Liver (tissue), 9 donors: ENCODE measurements around the gene AGMAT. TPM values are rescaled to one million over a fixed set of nuclear protein-coding genes. Genes with fewer than 3 reads are reported as not detected.

Experiments
- DNase-seq: peaks from one replicate; pipeline ENCODE4 v3.0.0-alpha.2; 2017; ENCODE audit warnings: low spot score
- H3K27ac ChIP-seq, 2 donors: one replicate each; pipeline ENCODE4 v1.7.0; 2013; ENCODE audit warnings: inconsistent platforms in 2 of 2, low read length in 2 of 2, control low read depth in 1 of 2, low read depth in 1 of 2, mild to moderate bottlenecking in 1 of 2
- H3K27me3 ChIP-seq, 4 donors: one replicate each; pipeline versions ENCODE4 v1.6.1 to v1.7.0; 2013; ENCODE audit warnings: low read length in 3 of 4, inconsistent platforms in 1 of 4, mild to moderate bottlenecking in 1 of 4, moderate library complexity in 1 of 4; ENCODE audit not compliant: control insufficient read depth in 4 of 4, insufficient read depth in 4 of 4
- H3K36me3 ChIP-seq, 4 donors: one replicate each; pipeline versions ENCODE4 v1.6.1 to v1.7.0; 2013; ENCODE audit warnings: low read length in 3 of 4, mild to moderate bottlenecking in 3 of 4, low read depth in 1 of 4, moderate library complexity in 1 of 4; ENCODE audit not compliant: control insufficient read depth in 4 of 4, insufficient read depth in 3 of 4
- H3K4me1 ChIP-seq, 4 donors: one replicate each; pipeline versions ENCODE4 v1.6.1 to v1.7.0; 2013; ENCODE audit warnings: low read length in 3 of 4, mild to moderate bottlenecking in 3 of 4, moderate library complexity in 1 of 4; ENCODE audit not compliant: control insufficient read depth in 4 of 4, insufficient read depth in 4 of 4
- H3K4me3 ChIP-seq, 3 donors: one replicate each; pipeline versions ENCODE4 v1.6.1 to v1.7.0; 2013; ENCODE audit warnings: low read length in 3 of 3, control low read depth in 1 of 3, low read depth in 1 of 3, mild to moderate bottlenecking in 1 of 3
- H3K9ac ChIP-seq, 2 donors: one replicate each; pipeline ENCODE4 v1.7.0; 2013; ENCODE audit warnings: low read length in 2 of 2, mild to moderate bottlenecking in 2 of 2, moderate library complexity in 2 of 2, control low read depth in 1 of 2, low read depth in 1 of 2
- H3K9me3 ChIP-seq, 4 donors: one replicate each; pipeline versions ENCODE4 v1.6.1 to v1.7.0; 2013; ENCODE audit warnings: low read length in 3 of 4; ENCODE audit not compliant: control insufficient read depth in 4 of 4
- ATF3 ChIP-seq: IDR thresholded peaks from 2 replicates; pipeline ENCODE4 v1.6.1; 2016; ENCODE audit warnings: antibody characterized with exemption
- CTCF ChIP-seq: fragments of 150-350 bp; IDR thresholded peaks from 2 replicates; pipeline ENCODE4 v1.5.1; 2017; ENCODE audit warnings: improper control_type of control experiment, low read depth, low read length; ENCODE audit not compliant: missing input control
- GABPA ChIP-seq, 2 donors: IDR thresholded peaks in 1 of 2; conservative IDR thresholded peaks in 1 of 2; 2 replicates each; pipeline ENCODE4 v1.6.1; 2016; ENCODE audit warnings: antibody characterized with exemption in 2 of 2, mild to moderate bottlenecking in 1 of 2, moderate library complexity in 1 of 2
- HNF4G ChIP-seq: IDR thresholded peaks from 2 replicates; pipeline ENCODE4 v1.6.1; 2016; ENCODE audit warnings: antibody characterized with exemption
- JUND ChIP-seq, 2 donors: IDR thresholded peaks; 2 replicates each; pipeline ENCODE4 v1.6.1; 2016; ENCODE audit warnings: antibody characterized with exemption in 2 of 2
- MAX ChIP-seq: IDR thresholded peaks from 2 replicates; pipeline ENCODE4 v1.6.1; 2016; ENCODE audit warnings: antibody characterized with exemption
- NR2F2 ChIP-seq: IDR thresholded peaks from 2 replicates; pipeline ENCODE4 v1.6.1; 2016; ENCODE audit warnings: antibody characterized with exemption
- RXRA ChIP-seq, 2 donors: IDR thresholded peaks; 2 replicates each; pipeline ENCODE4 v1.6.1; 2017 to 2018; ENCODE audit warnings: antibody characterized with exemption in 2 of 2, mild to moderate bottlenecking in 1 of 2
- SP1 ChIP-seq: IDR thresholded peaks from 2 replicates; pipeline ENCODE4 v1.6.1; 2018; ENCODE audit warnings: antibody characterized with exemption, mild to moderate bottlenecking
- TAF1 ChIP-seq: conservative IDR thresholded peaks from 2 replicates; pipeline ENCODE4 v1.6.1; 2016; ENCODE audit warnings: antibody characterized with exemption, mild to moderate bottlenecking
- YY1 ChIP-seq: IDR thresholded peaks from 2 replicates; pipeline ENCODE4 v1.6.1; 2016; ENCODE audit warnings: antibody characterized with exemption, mild to moderate bottlenecking
- WGBS: extraction: QIAGEN DNeasy Blood & Tissue Kit; methylation state at CpG from one replicate; pipeline ENCODE4 v1.1.7; 2013; 5-methylcytosine and 5-hydroxymethylcytosine counted together
- polyA plus RNA-seq, 2 donors: library from polyadenylated mRNA; stranded (reverse) in 1 of 2; unstranded in 1 of 2; fragments of 200-250 nt in 1 of 2; fragments of >200 nt in 1 of 2; fragmentation: Nextera tagmentation in 1 of 2; extraction: Ambion mirVana in 1 of 2; gene quantifications; one replicate each; pipeline versions ENCODE4 v1.2.1 to v1.2.3, GENCODE V29; 2013 to 2015
- total RNA-seq, 2 donors: library from RNA; depleted of rRNA; stranded (reverse); fragments of >200 nt; gene quantifications; one replicate each; pipeline ENCODE4 v1.2.3, GENCODE V29; 2014
- TF ChIP-seq, protein P1 (sequence below): IDR thresholded peaks from 2 replicates; pipeline ENCODE4 v1.6.1; 2016; ENCODE audit warnings: antibody characterized with exemption, mild to moderate bottlenecking
- donor health status: healthy.
- donor health status: healthy.
- donor health status: healthy.
- donor health status: healthy.
- donor health status: healthy.

Gene AGMAT
- total and polyA plus RNA-seq, 4 donors = 31.9 to 83.6 (median 40.6) TPM

DNA sequence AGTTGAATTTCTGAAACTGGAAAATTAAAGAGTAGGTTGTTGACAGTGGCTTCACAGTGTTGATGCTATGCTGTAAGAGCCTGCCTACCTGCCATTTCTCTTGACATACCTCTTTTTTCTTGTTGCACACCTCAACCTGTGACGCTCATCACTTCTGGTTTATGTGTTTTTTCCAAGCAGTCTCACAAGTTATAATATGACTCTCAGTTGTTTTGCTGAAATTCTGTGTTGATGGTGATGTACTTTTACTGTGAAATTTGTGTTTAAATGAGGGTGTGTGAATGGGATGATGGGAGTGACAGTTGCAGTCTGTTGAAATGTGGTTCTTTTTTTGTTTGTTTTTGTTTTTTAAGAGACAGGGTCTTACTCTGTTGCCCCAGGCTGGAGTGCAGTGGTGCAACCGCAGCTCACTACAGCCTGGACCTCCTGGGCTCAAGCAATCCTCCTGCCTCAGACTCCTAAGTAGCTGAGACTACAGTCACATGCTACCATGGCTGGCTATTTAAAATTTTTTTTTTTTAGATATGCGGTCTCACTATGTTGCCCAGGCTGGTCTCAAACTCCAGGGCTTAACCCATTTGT, 39.4 kb upstream of the AGMAT start:
- no peak overlapping the region for H3K9ac ChIP-seq
- H3K4me1 ChIP-seq = peaks cover 8 to 71% (median 55%) of the 10 kb centered on the region in 4 donors
- no peaks in the 10 kb centered on the region for H3K27me3 ChIP-seq
- no peak for DNase-seq
- TF ChIP-seq RXRA (IDR thresholded peaks at IDR 0.05) (no peak), CTCF (no peak), YY1 (no peak), SP1 (no peak)
- TF ChIP-seq, protein P1, sequence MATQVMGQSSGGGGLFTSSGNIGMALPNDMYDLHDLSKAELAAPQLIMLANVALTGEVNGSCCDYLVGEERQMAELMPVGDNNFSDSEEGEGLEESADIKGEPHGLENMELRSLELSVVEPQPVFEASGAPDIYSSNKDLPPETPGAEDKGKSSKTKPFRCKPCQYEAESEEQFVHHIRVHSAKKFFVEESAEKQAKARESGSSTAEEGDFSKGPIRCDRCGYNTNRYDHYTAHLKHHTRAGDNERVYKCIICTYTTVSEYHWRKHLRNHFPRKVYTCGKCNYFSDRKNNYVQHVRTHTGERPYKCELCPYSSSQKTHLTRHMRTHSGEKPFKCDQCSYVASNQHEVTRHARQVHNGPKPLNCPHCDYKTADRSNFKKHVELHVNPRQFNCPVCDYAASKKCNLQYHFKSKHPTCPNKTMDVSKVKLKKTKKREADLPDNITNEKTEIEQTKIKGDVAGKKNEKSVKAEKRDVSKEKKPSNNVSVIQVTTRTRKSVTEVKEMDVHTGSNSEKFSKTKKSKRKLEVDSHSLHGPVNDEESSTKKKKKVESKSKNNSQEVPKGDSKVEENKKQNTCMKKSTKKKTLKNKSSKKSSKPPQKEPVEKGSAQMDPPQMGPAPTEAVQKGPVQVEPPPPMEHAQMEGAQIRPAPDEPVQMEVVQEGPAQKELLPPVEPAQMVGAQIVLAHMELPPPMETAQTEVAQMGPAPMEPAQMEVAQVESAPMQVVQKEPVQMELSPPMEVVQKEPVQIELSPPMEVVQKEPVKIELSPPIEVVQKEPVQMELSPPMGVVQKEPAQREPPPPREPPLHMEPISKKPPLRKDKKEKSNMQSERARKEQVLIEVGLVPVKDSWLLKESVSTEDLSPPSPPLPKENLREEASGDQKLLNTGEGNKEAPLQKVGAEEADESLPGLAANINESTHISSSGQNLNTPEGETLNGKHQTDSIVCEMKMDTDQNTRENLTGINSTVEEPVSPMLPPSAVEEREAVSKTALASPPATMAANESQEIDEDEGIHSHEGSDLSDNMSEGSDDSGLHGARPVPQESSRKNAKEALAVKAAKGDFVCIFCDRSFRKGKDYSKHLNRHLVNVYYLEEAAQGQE = no peak
- 90% methylated on average over 3 of the region's 3 CpGs for WGBS
- H3K4me3 ChIP-seq = no peak overlapping the region
- no peaks in the 10 kb centered on the region for H3K9me3 ChIP-seq
- H3K27ac ChIP-seq = no peak overlapping the region
- peaks cover 5 to 22% (median 9%) of the 10 kb centered on the region in 4 donors for H3K36me3 ChIP-seq

- peaks cover 11 to 77% (median 57%) of the 10 kb centered on the region in 4 donors for H3K4me1 ChIP-seq
Measured at GRCh38 chr1:15623435-15623834, 38.6 kb upstream of the AGMAT start.

More at GRCh38 chr1:15623435-15623834, 38.6 kb upstream of the AGMAT start:
- H3K9me3 ChIP-seq = no peaks in the 10 kb centered on the region
- no peaks in the 10 kb centered on the region for H3K27me3 ChIP-seq
- H3K27ac ChIP-seq = no peak overlapping the region
- TF ChIP-seq MAX = no peak
- TF ChIP-seq TAF1 = no peak
- TF ChIP-seq RXRA (IDR thresholded peaks at IDR 0.05) = no peak
- no peak for TF ChIP-seq CTCF
- no peak for TF ChIP-seq HNF4G
- TF ChIP-seq NR2F2 = no peak
- TF ChIP-seq JUND (IDR thresholded peaks at IDR 0.05) = no peak
- no peak for TF ChIP-seq GABPA (IDR thresholded peaks at IDR 0.05 in 1 of 2, conservative IDR thresholded peaks at IDR 0.05 in 1 of 2)
- no peak for TF ChIP-seq ATF3
- TF ChIP-seq SP1 = no peak
- TF ChIP-seq, protein P1 = no peak
- no peak overlapping the region for H3K4me3 ChIP-seq
- no peak for DNase-seq
- no peak overlapping the region for H3K9ac ChIP-seq
- WGBS = 93% methylated on average over 6 of the region's 6 CpGs
- H3K36me3 ChIP-seq = peaks cover 5 to 15% (median 8%) of the 10 kb centered on the region in 4 donors
